H54 (cell line): ENCODE results near the gene CCRL2.

ENCODE experiments used
- DNase-seq: peaks from one replicate; pipeline ENCODE4 v3.0.0; 2011; ENCODE audit warnings: low spot score, mixed read lengths; ENCODE audit not compliant: insufficient read length
- FAIRE-seq: peaks from 3 replicates; lab custom pipeline; 2011; peaks lifted over from hg19 to GRCh38; lab: Jason Lieb, UNC
- POLR2A ChIP-seq: IDR thresholded peaks from 2 replicates; pipeline ENCODE4 v1.6.1; 2011; ENCODE audit warnings: low read depth, mild to moderate bottlenecking, low read length

CCRL2 gene

DNA sequence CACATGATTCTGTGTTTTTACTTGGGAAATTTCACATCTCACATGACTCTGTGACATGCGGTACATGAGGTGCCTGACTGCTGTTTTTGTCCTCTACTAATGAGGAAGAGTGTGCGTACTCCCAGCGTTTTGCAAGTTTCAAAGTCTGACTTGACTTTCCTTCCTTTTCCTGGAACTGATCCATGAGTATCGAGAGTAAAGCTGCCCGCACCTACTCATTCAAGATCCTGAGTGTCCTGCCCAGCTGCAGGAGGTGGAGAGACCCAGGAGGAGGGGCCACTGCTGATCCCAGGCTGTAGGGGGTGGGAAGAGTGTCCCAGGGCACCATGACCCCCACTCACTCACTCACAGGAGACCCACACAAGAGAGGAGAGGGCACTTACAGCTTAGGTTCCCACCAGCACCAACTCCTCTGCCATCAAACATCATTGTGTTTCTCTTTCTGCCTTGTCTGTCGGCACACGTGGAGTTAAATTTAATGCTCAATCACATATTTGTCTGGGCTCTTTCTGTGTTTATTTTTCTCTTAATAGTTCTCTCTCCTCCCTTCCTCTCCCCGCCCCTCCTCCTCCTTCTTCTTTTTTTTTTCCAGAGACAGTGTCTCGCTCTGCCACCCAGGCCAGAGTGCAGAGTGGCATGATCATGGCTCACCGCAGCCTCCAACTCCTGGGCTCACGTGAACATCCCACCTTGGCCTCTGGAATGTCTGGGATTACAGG, 1.6 kb upstream of the CCRL2 start:
- FAIRE-seq (no peak), DNase-seq (no peak)
- TF ChIP-seq POLR2A, result no peak

DNA sequence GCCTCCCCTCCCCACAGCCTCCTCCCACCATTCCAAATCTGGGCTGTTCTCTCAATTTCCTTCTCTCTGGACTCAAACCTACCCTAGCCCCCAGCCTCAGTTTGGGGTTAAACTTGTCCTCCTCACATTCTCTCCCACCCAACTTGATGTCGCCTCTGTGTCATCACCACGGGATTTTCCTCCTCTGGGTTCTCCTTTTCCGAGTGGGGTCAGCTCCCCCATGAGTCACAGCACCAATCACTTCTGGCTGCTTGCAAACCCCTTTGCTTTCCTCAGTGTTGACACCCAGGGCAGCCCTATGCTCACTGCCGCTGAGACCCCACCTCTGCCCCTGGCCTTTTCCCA, 644 bp upstream of the CCRL2 start:
- no peak for TF ChIP-seq POLR2A
- DNase-seq (no peak), FAIRE-seq (no peak)

GRCh38 chr3:46407970-46408369, 911 bp downstream of the CCRL2 start:
- no peak for DNase-seq
- no peak for TF ChIP-seq POLR2A
- FAIRE-seq, result no peak

DNA sequence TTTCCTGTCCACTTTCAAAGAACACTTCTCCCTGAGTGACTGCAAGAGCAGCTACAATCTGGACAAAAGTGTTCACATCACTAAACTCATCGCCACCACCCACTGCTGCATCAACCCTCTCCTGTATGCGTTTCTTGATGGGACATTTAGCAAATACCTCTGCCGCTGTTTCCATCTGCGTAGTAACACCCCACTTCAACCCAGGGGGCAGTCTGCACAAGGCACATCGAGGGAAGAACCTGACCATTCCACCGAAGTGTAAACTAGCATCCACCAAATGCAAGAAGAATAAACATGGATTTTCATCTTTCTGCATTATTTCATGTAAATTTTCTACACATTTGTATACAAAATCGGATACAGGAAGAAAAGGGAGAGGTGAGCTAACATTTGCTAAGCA, 1.8 kb downstream of the CCRL2 start:
- DNase-seq (no peak), FAIRE-seq (no peak)
- no peak for TF ChIP-seq POLR2A

DNA sequence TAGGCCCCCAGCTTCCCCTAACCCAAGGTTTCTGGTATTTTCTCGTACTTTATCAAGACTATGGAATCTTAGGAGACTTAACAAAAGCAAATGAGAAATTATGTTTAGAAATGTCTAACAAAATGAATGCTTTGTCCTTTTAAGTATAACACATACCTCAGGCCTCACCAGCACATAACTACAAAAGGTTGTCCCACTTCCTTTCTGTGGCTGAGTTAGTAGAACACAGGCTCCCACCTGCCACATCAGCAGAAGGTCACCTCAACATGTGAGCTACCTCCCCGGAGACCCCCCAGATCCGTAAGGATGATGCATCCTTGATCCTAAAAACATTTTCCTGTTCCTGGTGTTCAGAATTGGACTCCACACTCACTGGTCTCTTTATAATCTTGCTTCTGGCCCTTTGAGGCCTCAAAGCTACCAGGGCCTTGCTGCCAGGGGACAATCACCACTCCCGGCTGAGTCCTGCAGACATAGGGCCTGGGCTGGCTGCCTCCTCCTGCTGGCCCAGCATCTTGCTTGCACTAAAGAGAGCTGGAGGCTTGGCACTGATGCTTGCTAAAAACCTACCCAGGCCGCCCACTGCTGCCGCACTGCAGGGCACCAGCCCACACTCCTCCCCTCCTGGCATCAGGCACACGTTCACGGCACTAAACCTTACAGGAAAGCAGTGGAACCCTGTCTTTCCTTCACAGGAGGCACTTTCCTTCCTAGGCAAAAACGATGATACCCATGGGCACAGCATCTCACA, 2.9 kb downstream of the CCRL2 start:
- no peak for DNase-seq
- no peak for FAIRE-seq
- no peak for TF ChIP-seq POLR2A

DNA sequence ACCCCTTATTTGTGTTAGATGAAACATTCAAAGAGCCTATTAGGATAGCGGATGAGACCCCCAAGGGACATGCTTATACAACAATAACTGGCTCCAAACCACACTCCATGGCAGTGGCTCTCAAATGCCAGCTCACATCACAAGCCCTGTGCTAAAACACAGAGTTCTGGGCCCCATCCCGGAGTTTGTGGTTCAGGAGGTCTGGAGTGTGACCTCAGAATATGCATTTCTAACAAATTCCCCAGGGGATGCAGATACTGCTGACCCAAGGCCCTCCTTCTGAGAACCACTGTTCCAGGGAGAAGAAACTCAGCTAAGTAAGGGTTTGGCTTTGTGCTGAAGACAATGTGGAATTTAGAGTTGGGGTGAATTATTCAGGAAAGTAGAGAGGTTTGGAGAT, 3.6 kb downstream of the CCRL2 start:
- no peak for TF ChIP-seq POLR2A
- DNase-seq (no peak), FAIRE-seq (no peak)

- no peak for FAIRE-seq
- DNase-seq, result no peak
Measured at GRCh38 chr3:46411271-46411670, 4.2 kb downstream of the CCRL2 start.

GRCh38 chr3:46412786-46413298, 5.8 kb downstream of the CCRL2 start:
- DNase-seq (no peak), FAIRE-seq (no peak)
- TF ChIP-seq POLR2A, result no peak

More at GRCh38 chr3:46411271-46411670, 4.2 kb downstream of the CCRL2 start:
- TF ChIP-seq POLR2A, result no peak

DNA sequence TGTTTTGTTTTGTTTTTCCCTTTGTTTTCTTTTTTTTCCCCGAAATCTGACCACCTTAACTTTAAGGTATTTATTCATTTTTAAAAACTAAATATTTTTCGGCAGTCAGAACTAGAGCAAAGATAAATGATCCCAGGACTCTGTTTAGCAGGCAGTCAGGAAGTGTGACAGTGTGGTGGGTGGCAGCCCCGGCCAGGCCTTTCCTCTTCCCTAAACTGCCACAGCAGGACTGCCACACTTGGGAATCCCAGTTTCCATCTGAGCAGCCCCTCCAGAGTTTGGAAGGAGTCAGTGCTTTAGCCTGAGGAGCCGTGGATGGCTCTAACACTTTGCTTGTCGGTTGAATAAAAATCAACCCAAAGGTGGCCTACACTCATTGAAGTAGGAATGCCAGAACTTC, 6.9 kb downstream of the CCRL2 start:
- no peak for FAIRE-seq

GRCh38 chr3:46414739-46415138, 7.7 kb downstream of the CCRL2 start:
- FAIRE-seq (no peak), DNase-seq (no peak)
- TF ChIP-seq POLR2A, result no peak

More for the DNA sequence above, 6.9 kb downstream of the CCRL2 start:
- no peak for TF ChIP-seq POLR2A
- DNase-seq, result no peak

GRCh38 chr3:46416125-46416810, 9.2 kb downstream of the CCRL2 start:
- FAIRE-seq (no peak), DNase-seq (no peak)
- TF ChIP-seq POLR2A, result no peak

GRCh38 chr3:46416811-46417510, 9.9 kb downstream of the CCRL2 start:
- DNase-seq (no peak), FAIRE-seq (no peak)
- TF ChIP-seq POLR2A, result no peak

DNA sequence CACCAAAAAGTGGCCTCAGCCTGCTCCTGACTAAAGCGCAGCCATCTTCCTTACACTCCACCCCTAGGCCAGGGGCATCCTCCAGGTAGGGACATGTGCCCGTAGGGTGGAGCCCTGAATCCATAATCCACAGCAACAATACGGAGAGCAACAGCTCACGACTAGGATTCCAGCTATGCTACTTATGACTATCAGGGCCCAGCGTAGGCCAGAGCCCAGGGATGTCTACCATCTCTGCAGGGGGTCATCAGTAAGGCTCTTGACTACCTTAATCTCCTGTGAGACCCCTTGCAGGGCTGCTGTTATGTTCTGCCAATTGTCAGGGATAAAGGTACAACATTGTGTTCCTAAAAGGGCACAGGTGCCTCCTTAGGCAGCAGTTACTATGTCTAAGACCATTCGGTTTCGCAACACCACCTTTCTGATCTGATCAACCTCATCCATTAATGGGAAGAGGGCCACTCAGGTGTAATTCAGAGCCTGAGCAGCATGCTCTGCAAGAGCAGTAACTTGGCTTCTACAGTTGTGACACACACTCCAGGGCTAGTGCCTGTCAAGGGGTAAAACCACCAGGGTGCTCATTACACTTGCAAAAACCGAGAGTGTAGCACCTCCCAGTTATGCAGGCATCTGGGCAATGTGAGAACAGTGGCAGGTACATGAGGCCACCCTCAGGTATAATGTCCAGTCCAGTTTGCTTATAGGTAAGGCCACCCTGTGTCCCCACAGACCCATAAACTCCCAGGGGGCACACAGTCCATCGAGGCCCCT, 11.0 kb downstream of the CCRL2 start:
- no peak for TF ChIP-seq POLR2A
- FAIRE-seq (no peak), DNase-seq (no peak)
